ENCODE data around the gene PTCH1.

Gene PTCH1

DNA sequence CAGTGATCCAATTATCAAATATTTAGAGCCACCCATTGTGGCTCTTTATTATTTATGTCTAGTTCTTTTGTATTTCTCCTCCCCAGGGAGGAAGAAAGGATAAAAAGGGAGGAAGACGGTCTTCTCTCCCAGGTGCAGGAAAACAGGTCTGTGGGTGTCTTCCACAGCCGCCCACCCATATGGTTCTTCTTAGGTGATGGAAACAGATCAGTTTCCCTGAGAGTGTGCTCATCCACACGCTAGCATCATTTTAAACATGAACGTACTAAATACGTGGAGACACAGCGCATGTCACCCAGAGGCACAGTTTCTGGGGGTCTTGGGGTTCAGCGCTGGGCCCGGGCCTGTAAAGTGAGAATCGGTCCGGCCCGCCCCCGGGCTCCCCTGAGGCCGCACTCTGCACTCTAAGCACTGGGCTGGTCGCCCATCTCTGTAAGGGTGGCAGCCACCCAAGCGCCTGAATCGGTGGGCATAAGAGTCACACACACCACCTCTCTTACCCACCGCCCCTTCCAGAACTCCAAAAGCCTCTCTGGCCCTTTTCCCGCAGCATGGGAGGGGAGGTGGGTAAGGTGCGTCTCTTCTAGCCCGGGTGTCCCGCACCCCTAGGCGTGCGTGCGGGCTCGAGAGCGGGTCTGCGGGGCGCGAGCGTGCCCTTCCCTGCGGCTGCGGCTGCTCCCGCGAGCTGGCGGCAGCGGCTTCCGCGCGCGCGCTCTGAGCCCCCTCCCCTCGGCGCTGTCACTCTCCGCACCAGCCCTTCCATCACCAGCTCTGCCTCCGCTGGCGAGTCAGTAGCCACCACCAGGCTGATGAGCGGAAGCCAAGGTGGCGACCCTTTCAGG is 1.3 kb downstream of the PTCH1 start (continued):
- TF ChIP-seq RBAK (tag by site-specific recombination; IDR thresholded peaks at IDR 0.05), result no peak
- TF ChIP-seq ZNF184 (tag by site-specific recombination; IDR thresholded peaks at IDR 0.05), result no peak
- TF ChIP-seq ZBTB1 (tag by site-specific recombination; IDR thresholded peaks at IDR 0.05), result no peak
- TF ChIP-seq, protein P1, sequence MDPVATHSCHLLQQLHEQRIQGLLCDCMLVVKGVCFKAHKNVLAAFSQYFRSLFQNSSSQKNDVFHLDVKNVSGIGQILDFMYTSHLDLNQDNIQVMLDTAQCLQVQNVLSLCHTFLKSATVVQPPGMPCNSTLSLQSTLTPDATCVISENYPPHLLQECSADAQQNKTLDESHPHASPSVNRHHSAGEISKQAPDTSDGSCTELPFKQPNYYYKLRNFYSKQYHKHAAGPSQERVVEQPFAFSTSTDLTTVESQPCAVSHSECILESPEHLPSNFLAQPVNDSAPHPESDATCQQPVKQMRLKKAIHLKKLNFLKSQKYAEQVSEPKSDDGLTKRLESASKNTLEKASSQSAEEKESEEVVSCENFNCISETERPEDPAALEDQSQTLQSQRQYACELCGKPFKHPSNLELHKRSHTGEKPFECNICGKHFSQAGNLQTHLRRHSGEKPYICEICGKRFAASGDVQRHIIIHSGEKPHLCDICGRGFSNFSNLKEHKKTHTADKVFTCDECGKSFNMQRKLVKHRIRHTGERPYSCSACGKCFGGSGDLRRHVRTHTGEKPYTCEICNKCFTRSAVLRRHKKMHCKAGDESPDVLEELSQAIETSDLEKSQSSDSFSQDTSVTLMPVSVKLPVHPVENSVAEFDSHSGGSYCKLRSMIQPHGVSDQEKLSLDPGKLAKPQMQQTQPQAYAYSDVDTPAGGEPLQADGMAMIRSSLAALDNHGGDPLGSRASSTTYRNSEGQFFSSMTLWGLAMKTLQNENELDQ (tag by site-specific recombination; IDR thresholded peaks at IDR 0.05; ENCODE audit: low read depth), result no peak
- no peak for TF ChIP-seq ZBTB48 (tag by site-specific recombination; IDR thresholded peaks at IDR 0.05)
- TF ChIP-seq, protein P2, sequence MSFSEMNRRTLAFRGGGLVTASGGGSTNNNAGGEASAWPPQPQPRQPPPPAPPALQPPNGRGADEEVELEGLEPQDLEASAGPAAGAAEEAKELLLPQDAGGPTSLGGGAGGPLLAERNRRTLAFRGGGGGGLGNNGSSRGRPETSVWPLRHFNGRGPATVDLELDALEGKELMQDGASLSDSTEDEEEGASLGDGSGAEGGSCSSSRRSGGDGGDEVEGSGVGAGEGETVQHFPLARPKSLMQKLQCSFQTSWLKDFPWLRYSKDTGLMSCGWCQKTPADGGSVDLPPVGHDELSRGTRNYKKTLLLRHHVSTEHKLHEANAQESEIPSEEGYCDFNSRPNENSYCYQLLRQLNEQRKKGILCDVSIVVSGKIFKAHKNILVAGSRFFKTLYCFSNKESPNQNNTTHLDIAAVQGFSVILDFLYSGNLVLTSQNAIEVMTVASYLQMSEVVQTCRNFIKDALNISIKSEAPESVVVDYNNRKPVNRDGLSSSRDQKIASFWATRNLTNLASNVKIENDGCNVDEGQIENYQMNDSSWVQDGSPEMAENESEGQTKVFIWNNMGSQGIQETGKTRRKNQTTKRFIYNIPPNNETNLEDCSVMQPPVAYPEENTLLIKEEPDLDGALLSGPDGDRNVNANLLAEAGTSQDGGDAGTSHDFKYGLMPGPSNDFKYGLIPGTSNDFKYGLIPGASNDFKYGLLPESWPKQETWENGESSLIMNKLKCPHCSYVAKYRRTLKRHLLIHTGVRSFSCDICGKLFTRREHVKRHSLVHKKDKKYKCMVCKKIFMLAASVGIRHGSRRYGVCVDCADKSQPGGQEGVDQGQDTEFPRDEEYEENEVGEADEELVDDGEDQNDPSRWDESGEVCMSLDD (tag by site-specific recombination; IDR thresholded peaks at IDR 0.05), result no peak
- no peak for TF ChIP-seq ZNF658 (tag by site-specific recombination; IDR thresholded peaks at IDR 0.05)
- TF ChIP-seq ZNF174 (tag by site-specific recombination; IDR thresholded peaks at IDR 0.05), result no peak
- TF ChIP-seq, protein P3, sequence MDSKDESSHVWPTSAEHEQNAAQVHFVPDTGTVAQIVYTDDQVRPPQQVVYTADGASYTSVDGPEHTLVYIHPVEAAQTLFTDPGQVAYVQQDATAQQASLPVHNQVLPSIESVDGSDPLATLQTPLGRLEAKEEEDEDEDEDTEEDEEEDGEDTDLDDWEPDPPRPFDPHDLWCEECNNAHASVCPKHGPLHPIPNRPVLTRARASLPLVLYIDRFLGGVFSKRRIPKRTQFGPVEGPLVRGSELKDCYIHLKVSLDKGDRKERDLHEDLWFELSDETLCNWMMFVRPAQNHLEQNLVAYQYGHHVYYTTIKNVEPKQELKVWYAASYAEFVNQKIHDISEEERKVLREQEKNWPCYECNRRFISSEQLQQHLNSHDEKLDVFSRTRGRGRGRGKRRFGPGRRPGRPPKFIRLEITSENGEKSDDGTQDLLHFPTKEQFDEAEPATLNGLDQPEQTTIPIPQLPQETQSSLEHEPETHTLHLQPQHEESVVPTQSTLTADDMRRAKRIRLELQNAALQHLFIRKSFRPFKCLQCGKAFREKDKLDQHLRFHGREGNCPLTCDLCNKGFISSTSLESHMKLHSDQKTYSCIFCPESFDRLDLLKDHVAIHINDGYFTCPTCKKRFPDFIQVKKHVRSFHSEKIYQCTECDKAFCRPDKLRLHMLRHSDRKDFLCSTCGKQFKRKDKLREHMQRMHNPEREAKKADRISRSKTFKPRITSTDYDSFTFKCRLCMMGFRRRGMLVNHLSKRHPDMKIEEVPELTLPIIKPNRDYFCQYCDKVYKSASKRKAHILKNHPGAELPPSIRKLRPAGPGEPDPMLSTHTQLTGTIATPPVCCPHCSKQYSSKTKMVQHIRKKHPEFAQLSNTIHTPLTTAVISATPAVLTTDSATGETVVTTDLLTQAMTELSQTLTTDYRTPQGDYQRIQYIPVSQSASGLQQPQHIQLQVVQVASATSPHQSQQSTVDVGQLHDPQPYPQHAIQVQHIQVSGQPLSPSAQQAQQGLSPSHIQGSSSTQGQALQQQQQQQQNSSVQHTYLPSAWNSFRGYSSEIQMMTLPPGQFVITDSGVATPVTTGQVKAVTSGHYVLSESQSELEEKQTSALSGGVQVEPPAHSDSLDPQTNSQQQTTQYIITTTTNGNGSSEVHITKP (tag by site-specific recombination; IDR thresholded peaks at IDR 0.05), result no peak
- TF ChIP-seq ZNF623 (tag by site-specific recombination; IDR thresholded peaks at IDR 0.05), result no peak
- no peak for TF ChIP-seq ZNF830 (tag by site-specific recombination; IDR thresholded peaks at IDR 0.05; ENCODE audit: low read depth)
- no peak for TF ChIP-seq ZNF621 (tag by site-specific recombination; IDR thresholded peaks at IDR 0.05)
- no peak for TF ChIP-seq FEZF1 (tag by site-specific recombination; IDR thresholded peaks at IDR 0.05)
- peak; percentile 64 for TF ChIP-seq OSR2 (tag by site-specific recombination; IDR thresholded peaks at IDR 0.05)
- no peak for TF ChIP-seq ZNF302 (tag by site-specific recombination; IDR thresholded peaks at IDR 0.05; ENCODE audit: low read depth)
- TF ChIP-seq ZNF571 (tag by site-specific recombination; IDR thresholded peaks at IDR 0.05), result no peak
- no peak for TF ChIP-seq ZNF132 (tag by site-specific recombination; IDR thresholded peaks at IDR 0.05; ENCODE audit: borderline replicate concordance)
- no peak for TF ChIP-seq ZNF239 (tag by site-specific recombination; IDR thresholded peaks at IDR 0.05)
- TF ChIP-seq, protein P4, sequence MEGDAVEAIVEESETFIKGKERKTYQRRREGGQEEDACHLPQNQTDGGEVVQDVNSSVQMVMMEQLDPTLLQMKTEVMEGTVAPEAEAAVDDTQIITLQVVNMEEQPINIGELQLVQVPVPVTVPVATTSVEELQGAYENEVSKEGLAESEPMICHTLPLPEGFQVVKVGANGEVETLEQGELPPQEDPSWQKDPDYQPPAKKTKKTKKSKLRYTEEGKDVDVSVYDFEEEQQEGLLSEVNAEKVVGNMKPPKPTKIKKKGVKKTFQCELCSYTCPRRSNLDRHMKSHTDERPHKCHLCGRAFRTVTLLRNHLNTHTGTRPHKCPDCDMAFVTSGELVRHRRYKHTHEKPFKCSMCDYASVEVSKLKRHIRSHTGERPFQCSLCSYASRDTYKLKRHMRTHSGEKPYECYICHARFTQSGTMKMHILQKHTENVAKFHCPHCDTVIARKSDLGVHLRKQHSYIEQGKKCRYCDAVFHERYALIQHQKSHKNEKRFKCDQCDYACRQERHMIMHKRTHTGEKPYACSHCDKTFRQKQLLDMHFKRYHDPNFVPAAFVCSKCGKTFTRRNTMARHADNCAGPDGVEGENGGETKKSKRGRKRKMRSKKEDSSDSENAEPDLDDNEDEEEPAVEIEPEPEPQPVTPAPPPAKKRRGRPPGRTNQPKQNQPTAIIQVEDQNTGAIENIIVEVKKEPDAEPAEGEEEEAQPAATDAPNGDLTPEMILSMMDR (tag by site-specific recombination; IDR thresholded peaks at IDR 0.05), result no peak
- TF ChIP-seq, protein P5, sequence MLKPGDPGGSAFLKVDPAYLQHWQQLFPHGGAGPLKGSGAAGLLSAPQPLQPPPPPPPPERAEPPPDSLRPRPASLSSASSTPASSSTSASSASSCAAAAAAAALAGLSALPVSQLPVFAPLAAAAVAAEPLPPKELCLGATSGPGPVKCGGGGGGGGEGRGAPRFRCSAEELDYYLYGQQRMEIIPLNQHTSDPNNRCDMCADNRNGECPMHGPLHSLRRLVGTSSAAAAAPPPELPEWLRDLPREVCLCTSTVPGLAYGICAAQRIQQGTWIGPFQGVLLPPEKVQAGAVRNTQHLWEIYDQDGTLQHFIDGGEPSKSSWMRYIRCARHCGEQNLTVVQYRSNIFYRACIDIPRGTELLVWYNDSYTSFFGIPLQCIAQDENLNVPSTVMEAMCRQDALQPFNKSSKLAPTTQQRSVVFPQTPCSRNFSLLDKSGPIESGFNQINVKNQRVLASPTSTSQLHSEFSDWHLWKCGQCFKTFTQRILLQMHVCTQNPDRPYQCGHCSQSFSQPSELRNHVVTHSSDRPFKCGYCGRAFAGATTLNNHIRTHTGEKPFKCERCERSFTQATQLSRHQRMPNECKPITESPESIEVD (tag by site-specific recombination; IDR thresholded peaks at IDR 0.05), result no peak
- TF ChIP-seq, protein P6, sequence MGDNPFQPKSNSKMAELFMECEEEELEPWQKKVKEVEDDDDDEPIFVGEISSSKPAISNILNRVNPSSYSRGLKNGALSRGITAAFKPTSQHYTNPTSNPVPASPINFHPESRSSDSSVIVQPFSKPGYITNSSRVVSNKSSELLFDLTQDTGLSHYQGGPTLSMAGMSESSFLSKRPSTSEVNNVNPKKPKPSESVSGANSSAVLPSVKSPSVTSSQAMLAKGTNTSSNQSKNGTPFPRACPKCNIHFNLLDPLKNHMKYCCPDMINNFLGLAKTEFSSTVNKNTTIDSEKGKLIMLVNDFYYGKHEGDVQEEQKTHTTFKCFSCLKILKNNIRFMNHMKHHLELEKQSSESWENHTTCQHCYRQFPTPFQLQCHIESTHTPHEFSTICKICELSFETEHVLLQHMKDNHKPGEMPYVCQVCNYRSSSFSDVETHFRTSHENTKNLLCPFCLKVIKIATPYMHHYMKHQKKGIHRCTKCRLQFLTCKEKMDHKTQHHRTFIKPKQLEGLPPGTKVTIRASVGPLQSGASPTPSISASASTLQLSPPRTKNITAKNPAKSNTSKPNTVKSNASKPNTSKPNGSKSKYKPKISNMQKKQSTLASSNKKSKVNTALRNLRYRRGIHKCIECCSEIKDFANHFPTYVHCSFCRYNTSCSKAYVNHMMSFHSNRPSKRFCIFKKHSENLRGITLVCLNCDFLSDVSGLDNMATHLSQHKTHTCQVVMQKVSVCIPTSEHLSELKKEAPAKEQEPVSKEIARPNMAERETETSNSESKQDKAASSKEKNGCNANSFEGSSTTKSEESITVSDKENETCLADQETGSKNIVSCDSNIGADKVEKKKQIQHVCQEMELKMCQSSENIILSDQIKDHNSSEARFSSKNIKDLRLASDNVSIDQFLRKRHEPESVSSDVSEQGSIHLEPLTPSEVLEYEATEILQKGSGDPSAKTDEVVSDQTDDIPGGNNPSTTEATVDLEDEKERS (tag by site-specific recombination; IDR thresholded peaks at IDR 0.05), result no peak
- no peak for TF ChIP-seq ZNF350 (tag by site-specific recombination; IDR thresholded peaks at IDR 0.05)
- TF ChIP-seq GLI2 (tag by site-specific recombination; IDR thresholded peaks at IDR 0.05; ENCODE audit: borderline replicate concordance, low read depth), result no peak

All from HEK293 (cell line).